Upper lobe of left lung (tissue), 6 donors: ENCODE measurements around the gene CCDC57. TPM values are rescaled to one million over a fixed set of nuclear protein-coding genes. Genes with fewer than 3 reads are reported as not detected.

Experiments
- ATAC-seq, 2 donors: fragments of 200-7000 bp; cut with Tn5 transposase; one replicate each; pipeline ENCODE4 v1.9.1; 2022; ENCODE audit warnings: mild to moderate bottlenecking in 2 of 2, moderate library complexity in 2 of 2; ENCODE audit not compliant: low FRiP score in 2 of 2
- DNase-seq, 2 donors: peaks; one replicate each; pipeline ENCODE4 v3.0.0-alpha.2; 2019 to 2020
- H3K27ac ChIP-seq, 4 donors: fragments of 200-600 bp; sonication (generic); one replicate each; pipeline ENCODE4 v1.5.1; 2016 to 2019
- H3K27me3 ChIP-seq, 4 donors: fragments of 200-600 bp; sonication (generic); one replicate each; pipeline ENCODE4 v1.5.1; 2017 to 2019
- H3K36me3 ChIP-seq, 4 donors: fragments of 200-600 bp; sonication (generic); one replicate each; pipeline ENCODE4 v1.5.1; 2016 to 2019
- H3K4me1 ChIP-seq, 4 donors: fragments of 200-600 bp; sonication (generic); one replicate each; pipeline ENCODE4 v1.5.1; 2018 to 2019
- H3K4me3 ChIP-seq, 4 donors: fragments of 200-600 bp; sonication (generic); one replicate each; pipeline ENCODE4 v1.5.1; 2017 to 2019; ENCODE audit warnings: mild to moderate bottlenecking in 2 of 4, moderate library complexity in 1 of 4
- H3K9me3 ChIP-seq, 4 donors: fragments of 200-600 bp; sonication (generic); one replicate each; pipeline ENCODE4 v1.5.1; 2018 to 2019
- EP300 ChIP-seq, 4 donors: sonication (generic); formaldehyde crosslinking; IDR thresholded peaks; one replicate each; pipeline ENCODE4 v1.5.1; 2017; ENCODE audit warnings: antibody characterized with exemption in 4 of 4, control low read depth in 2 of 4
- POLR2A ChIP-seq, 4 donors: fragments of 450-650 bp; IDR thresholded peaks; one replicate each; pipeline ENCODE4 v1.5.1; 2016 to 2017; ENCODE audit warnings: antibody characterized with exemption in 4 of 4, mild to moderate bottlenecking in 2 of 4
- POLR2AphosphoS5 ChIP-seq, 2 donors: sonication (generic); formaldehyde crosslinking; IDR thresholded peaks; one replicate each; pipeline ENCODE4 v1.5.1; 2017; ENCODE audit warnings: antibody characterized with exemption in 2 of 2
- WGBS, 2 donors: methylation state at CpG; one replicate each; pipeline ENCODE4 v1.1.5; 2017 to 2018; 5-methylcytosine and 5-hydroxymethylcytosine counted together
- total RNA-seq, 6 donors: library from RNA; depleted of rRNA in 4 of 6; stranded (reverse); fragments of >200 nt in 4 of 6; gene quantifications; one replicate each; pipeline versions ENCODE4 v1.1.0 to v1.2.1, GENCODE V29; 2016 to 2021
- TF ChIP-seq, protein P1 (sequence below), 6 experiments: fragments of 450-650 bp in 4 of 6; fragments of 200-600 bp in 2 of 6; sonication (generic) in 2 of 6; IDR thresholded peaks; one replicate each; pipeline ENCODE4 v1.5.1; 2016 to 2019; ENCODE audit warnings: antibody characterized with exemption in 6 of 6
- donor health status: DM: no; HTN: no; CAD: no; lungs with moderate emphysema.
- donor health status: DM: no; HTN: yes; CAD: no; lungs with severe emphysema.

CCDC57 gene
- total RNA-seq, 6 donors from 2014 or later = 52.9 to 204 (median 71.8) TPM

- Histone ChIP-seq H3K9me3 (no peaks in the 10 kb centered on the region), H3K27me3 (no peaks in the 10 kb centered on the region), H3K27ac (peak overlapping the region; percentile 70 to 92 (median 80)), H3K4me3 (peak overlapping the region; percentile 63 to 99 (median 77)), H3K36me3 (peaks cover 7 to 41% (median 32%) of the 10 kb centered on the region in 4 donors), H3K4me1 (peaks cover 22 to 34% (median 22%) of the 10 kb centered on the region in 4 donors)
- no peak for TF ChIP-seq POLR2A (IDR thresholded peaks at IDR 0.05)
- TF ChIP-seq EP300 (IDR thresholded peaks at IDR 0.05) = no peak
- no peak for TF ChIP-seq POLR2AphosphoS5 (IDR thresholded peaks at IDR 0.05)
- TF ChIP-seq, protein P1, sequence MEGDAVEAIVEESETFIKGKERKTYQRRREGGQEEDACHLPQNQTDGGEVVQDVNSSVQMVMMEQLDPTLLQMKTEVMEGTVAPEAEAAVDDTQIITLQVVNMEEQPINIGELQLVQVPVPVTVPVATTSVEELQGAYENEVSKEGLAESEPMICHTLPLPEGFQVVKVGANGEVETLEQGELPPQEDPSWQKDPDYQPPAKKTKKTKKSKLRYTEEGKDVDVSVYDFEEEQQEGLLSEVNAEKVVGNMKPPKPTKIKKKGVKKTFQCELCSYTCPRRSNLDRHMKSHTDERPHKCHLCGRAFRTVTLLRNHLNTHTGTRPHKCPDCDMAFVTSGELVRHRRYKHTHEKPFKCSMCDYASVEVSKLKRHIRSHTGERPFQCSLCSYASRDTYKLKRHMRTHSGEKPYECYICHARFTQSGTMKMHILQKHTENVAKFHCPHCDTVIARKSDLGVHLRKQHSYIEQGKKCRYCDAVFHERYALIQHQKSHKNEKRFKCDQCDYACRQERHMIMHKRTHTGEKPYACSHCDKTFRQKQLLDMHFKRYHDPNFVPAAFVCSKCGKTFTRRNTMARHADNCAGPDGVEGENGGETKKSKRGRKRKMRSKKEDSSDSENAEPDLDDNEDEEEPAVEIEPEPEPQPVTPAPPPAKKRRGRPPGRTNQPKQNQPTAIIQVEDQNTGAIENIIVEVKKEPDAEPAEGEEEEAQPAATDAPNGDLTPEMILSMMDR (IDR thresholded peaks at IDR 0.05) = no peak
- no peak for DNase-seq
- 3 to 6% methylated on average over 12 to 20 of the region's 47 CpGs for WGBS, 2 donors
- ATAC-seq = peak in 1 of 2 donors; percentile 36
Measured at GRCh38 chr17:82065193-82065637, 147.4 kb downstream of the CCDC57 start.

DNA sequence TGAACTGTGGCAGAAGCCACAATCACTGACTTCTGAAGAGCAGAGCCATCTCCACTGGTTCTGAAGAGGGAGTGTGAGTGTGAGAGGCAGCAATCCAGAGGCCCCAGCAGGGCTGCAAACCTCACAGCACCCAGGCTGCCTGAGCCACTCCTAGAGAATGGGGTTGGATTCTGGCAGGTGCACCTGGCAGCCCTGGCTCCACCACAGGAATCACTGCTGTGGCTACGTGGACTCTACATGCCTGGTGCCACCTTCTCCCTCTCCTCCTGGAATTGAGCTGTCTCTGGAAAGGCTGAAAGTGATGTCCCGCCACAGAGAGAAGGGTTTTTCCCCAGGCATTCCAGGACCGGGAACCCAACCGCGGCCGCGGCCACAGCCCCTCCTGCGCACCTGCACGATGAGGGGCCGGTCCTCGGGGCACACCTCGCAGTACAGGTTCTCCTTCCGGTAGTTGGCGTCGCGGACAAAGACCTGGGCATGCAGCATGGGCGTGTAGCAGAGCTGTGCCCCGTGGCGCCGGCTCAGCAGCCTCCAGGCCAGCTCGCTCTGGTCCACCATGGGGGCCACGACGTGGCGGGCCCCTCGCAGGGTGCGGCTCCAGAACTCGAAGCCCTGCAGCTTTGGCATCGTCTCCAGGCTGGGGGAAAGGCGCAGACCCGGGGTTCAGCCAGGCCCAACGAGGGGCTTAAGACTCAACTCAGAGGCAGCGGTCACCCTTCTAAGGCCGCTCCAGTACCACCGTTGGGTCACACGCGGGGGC is 148.0 kb downstream of the CCDC57 start:
- Histone ChIP-seq H3K4me1 (peaks cover 22 to 34% (median 22%) of the 10 kb centered on the region in 4 donors), H3K36me3 (peaks cover 7 to 47% (median 35%) of the 10 kb centered on the region in 4 donors), H3K4me3 (peak overlapping the region; percentile 63 to 99 (median 77)), H3K27ac (peak overlapping the region; percentile 70 to 92 (median 80)), H3K9me3 (no peaks in the 10 kb centered on the region), H3K27me3 (no peaks in the 10 kb centered on the region)
- WGBS, 2 donors = 29 to 40% methylated on average over 17 to 21 of the region's 36 CpGs
- DNase-seq = peak in 1 of 2 donors; percentile 81
- peak in 1 of 2 donors; percentile 44 for ATAC-seq
- no peak for TF ChIP-seq POLR2AphosphoS5 (IDR thresholded peaks at IDR 0.05)
- no peak for TF ChIP-seq EP300 (IDR thresholded peaks at IDR 0.05)
- TF ChIP-seq, protein P1 (IDR thresholded peaks at IDR 0.05) = no peak
- TF ChIP-seq POLR2A (IDR thresholded peaks at IDR 0.05) = no peak

- no peak for DNase-seq
- peaks cover 7 to 56% (median 43%) of the 10 kb centered on the region in 4 donors for H3K36me3 ChIP-seq
- H3K27ac ChIP-seq = no peak overlapping the region
- peak overlapping the region in 1 of 4 donors; percentile 99 for H3K4me3 ChIP-seq
- ATAC-seq = no peak
- H3K9me3 ChIP-seq = no peaks in the 10 kb centered on the region
- TF ChIP-seq POLR2AphosphoS5 (IDR thresholded peaks at IDR 0.05) = no peak
- TF ChIP-seq, protein P1 (IDR thresholded peaks at IDR 0.05) = no peak
- TF ChIP-seq EP300 (IDR thresholded peaks at IDR 0.05) = no peak
- no peak for TF ChIP-seq POLR2A (IDR thresholded peaks at IDR 0.05)
- no peaks in the 10 kb centered on the region for H3K27me3 ChIP-seq
- H3K4me1 ChIP-seq = peaks cover 22 to 34% (median 22%) of the 10 kb centered on the region in 4 donors
- 86 to 91% methylated on average over 6 to 19 of the region's 20 CpGs for WGBS, 2 donors
Measured at GRCh38 chr17:82063424-82064415, 148.9 kb downstream of the CCDC57 start.

DNA sequence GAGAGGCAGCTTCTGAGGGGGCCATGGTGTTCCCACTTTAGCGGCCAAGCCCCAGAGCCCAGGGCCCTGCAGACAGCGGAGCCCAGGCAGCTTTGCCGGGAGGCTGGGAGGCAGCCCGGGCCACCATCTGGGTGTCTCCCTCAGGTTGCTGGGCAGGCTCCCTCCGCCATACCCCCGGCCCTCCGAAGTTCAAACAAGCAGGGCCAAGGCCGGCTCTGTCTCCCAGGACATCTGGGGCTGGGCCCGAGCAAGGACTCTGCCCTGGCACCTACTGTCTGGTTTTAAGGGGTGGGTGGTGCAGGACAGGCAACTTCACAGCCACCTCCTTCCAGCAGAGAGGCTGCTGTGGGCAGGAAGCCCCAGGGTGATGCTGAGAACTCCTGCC is 149.7 kb downstream of the CCDC57 start:
- WGBS, 2 donors = 84 to 100% methylated on average over 1 to 9 of the region's 9 CpGs
- ATAC-seq = no peak
- Histone ChIP-seq H3K36me3 (peaks cover 7 to 63% (median 50%) of the 10 kb centered on the region in 4 donors), H3K4me3 (no peak overlapping the region), H3K4me1 (peaks cover 22 to 34% (median 22%) of the 10 kb centered on the region in 4 donors), H3K27me3 (no peaks in the 10 kb centered on the region), H3K9me3 (no peaks in the 10 kb centered on the region), H3K27ac (no peak overlapping the region)
- TF ChIP-seq EP300 (IDR thresholded peaks at IDR 0.05) (no peak), POLR2A (IDR thresholded peaks at IDR 0.05) (no peak), POLR2AphosphoS5 (IDR thresholded peaks at IDR 0.05) (no peak)
- TF ChIP-seq, protein P1 (IDR thresholded peaks at IDR 0.05) = no peak
- DNase-seq = peak in 1 of 2 donors; percentile 73
